Jurkat, Clone E6-1 (cell line): ENCODE measurements around the gene TAF10.

Source experiments
- DNase-seq: peaks from one replicate; pipeline ENCODE4 v3.0.0-alpha.2; 2011; ENCODE audit warnings: low read depth, low spot score
- H3K4me3 ChIP-seq: 2 replicates; pipeline ENCODE4 v1.5.1; 2011; ENCODE audit warnings: mild to moderate bottlenecking, low read length, control low read depth, moderate library complexity

Gene TAF10

GRCh38 chr11:6567371-6567745 is 44.7 kb downstream of the TAF10 start:
- H3K4me3 ChIP-seq: no peak overlapping the region
- no peak for DNase-seq

- DNase-seq: no peak
- H3K4me3 ChIP-seq: no peak overlapping the region
Observed at GRCh38 chr11:6566704-6567370, 45.2 kb downstream of the TAF10 start.

GRCh38 chr11:6565988-6566703 is 45.9 kb downstream of the TAF10 start:
- H3K4me3 ChIP-seq: no peak overlapping the region
- no peak for DNase-seq

GRCh38 chr11:6565325-6565724 is 46.7 kb downstream of the TAF10 start:
- no peak for DNase-seq
- H3K4me3 ChIP-seq: no peak overlapping the region

GRCh38 chr11:6563667-6564066 is 48.3 kb downstream of the TAF10 start:
- H3K4me3 ChIP-seq: no peak overlapping the region
- no peak for DNase-seq

- DNase-seq: no peak
Observed at GRCh38 chr11:6563121-6563619, 48.8 kb downstream of the TAF10 start.

GRCh38 chr11:6561288-6561687 is 50.7 kb downstream of the TAF10 start:
- H3K4me3 ChIP-seq: no peak overlapping the region
- no peak for DNase-seq

More at GRCh38 chr11:6563121-6563619, 48.8 kb downstream of the TAF10 start:
- no peak overlapping the region for H3K4me3 ChIP-seq
